ENCODE measurements around the gene SMIM35.

- no peak for TF ChIP-seq POLR2AphosphoS5 (IDR thresholded peaks at IDR 0.05; ENCODE audit: borderline replicate concordance, low read depth, low read length)
- no peak for TF ChIP-seq EZH2 (IDR thresholded peaks at IDR 0.05)
- TF ChIP-seq FOXP2 (optimal IDR thresholded peaks at IDR 0.05; ENCODE audit: control extremely low read depth, extremely low read length, insufficient read depth), result no peak
These were observed 27.4 kb downstream of the SMIM35 start for GRCh38 chr11:118059246-118059940.
